H1 (cell line): ENCODE data around the gene MDM4. TPM values are rescaled to one million over a fixed set of nuclear protein-coding genes. Genes with fewer than 3 reads are reported as not detected.

Experiments used
- FOSL1 ChIP-seq: IDR thresholded peaks from 2 replicates; pipeline ENCODE4 v1.6.1; 2011; ENCODE audit warnings: mild to moderate bottlenecking, low read depth, low read length, moderate library complexity; ENCODE audit not compliant: insufficient read depth
- GTF2F1 ChIP-seq: IDR thresholded peaks from 2 replicates; pipeline ENCODE4 v1.6.1; 2012; ENCODE audit warnings: low read depth, low read length, improper control_type of control experiment, borderline replicate concordance
- JUN ChIP-seq: IDR thresholded peaks from 2 replicates; pipeline ENCODE4 v1.6.1; 2011; ENCODE audit warnings: low read depth, mild to moderate bottlenecking, improper control_type of control experiment, low read length
- JUND ChIP-seq: IDR thresholded peaks from 2 replicates; pipeline ENCODE4 v1.6.1; 2011; ENCODE audit warnings: mild to moderate bottlenecking, improper control_type of control experiment, low read length
- KDM4A ChIP-seq: IDR thresholded peaks from one replicate; pipeline ENCODE4 v1.7.1; 2012; ENCODE audit warnings: low read depth, mild to moderate bottlenecking, moderate library complexity, low read length, inconsistent platforms; ENCODE audit not compliant: severe bottlenecking
- NRF1 ChIP-seq: IDR thresholded peaks from 2 replicates; pipeline ENCODE4 v1.6.1; 2011; ENCODE audit warnings: mild to moderate bottlenecking, low read depth, low read length, improper control_type of control experiment
- POU5F1 ChIP-seq: IDR thresholded peaks from 2 replicates; pipeline ENCODE4 v1.6.1; 2011; ENCODE audit warnings: low read depth, mild to moderate bottlenecking, low read length, moderate library complexity
- SIRT6 ChIP-seq: IDR thresholded peaks from one replicate; pipeline ENCODE4 v1.7.1; 2012; ENCODE audit warnings: low read length, inconsistent platforms
- SP1 ChIP-seq: IDR thresholded peaks from 2 replicates; pipeline ENCODE4 v1.6.1; 2011; ENCODE audit warnings: low read depth, low read length
- TAF7 ChIP-seq: optimal IDR thresholded peaks from 2 replicates; pipeline ENCODE3; 2011; ENCODE audit warnings: low read depth, mild to moderate bottlenecking, inconsistent platforms, low read length, moderate library complexity, borderline replicate concordance
- polyA plus RNA-seq, 7 experiments: library from polyadenylated mRNA; depleted of rRNA in 3 of 7; stranded (reverse) in 5 of 7; unstranded in 2 of 7; fragments of >200 nt in 5 of 7; fragments of 200-250 nt in 2 of 7; gene quantifications; 1 replicate in 5 of 7; 2 replicates in 1 of 7; 4 replicates in 1 of 7; pipeline versions ENCODE4 v1.2.1 to v1.2.3, GENCODE V29; 2011 to 2013; ENCODE audit warnings: missing spikeins in 2 of 7, mixed read lengths in 2 of 7
- total RNA-seq: library from RNA; stranded (reverse); fragmentation: NEBNext Ultra II Directional; extraction: Animal tissue kit (Norgen Biotek cat#: 25700); gene quantifications from 2 replicates; pipeline ENCODE4 v1.2.1, GENCODE V29; 2021
- TF ChIP-seq, protein P1 (sequence below): IDR thresholded peaks from 2 replicates; pipeline ENCODE4 v1.6.1; 2012; ENCODE audit warnings: inconsistent platforms

The MDM4 gene
- total and polyA plus RNA-seq, 2 of the 8 experiments (the other 6 are each of a cell fraction or from before 2014, with no cell fraction given): 10.8 to 84.9 TPM

DNA sequence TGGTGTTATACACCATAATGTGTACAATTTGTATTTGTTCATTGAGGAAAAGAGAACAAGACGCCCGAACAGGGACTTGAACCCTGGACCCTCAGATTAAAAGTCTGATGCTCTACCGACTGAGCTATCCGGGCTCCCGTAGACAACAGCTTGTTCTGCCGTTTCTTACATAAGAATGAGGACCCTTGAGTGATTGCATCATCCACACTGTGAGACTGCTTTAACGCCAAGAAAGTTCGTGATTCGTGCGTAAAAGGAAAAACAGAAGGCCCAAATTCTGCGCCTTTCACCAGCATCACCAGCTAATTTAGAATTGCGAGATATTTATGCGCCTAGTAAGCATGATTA, 9.3 kb upstream of the MDM4 start (continued):
- TF ChIP-seq TAF7: peak; percentile 84
- no peak for TF ChIP-seq GTF2F1
- TF ChIP-seq POU5F1: peak; percentile 41; the same call in 1 of the 2 replicates
- TF ChIP-seq JUND: peak; percentile 98
- no peak for TF ChIP-seq FOSL1
- TF ChIP-seq JUN: peak; percentile 79; the same call in 1 of the 2 replicates
- peak; percentile 73 for TF ChIP-seq SIRT6
- no peak for TF ChIP-seq KDM4A
- TF ChIP-seq SP1: no peak
- peak; percentile 45; the same call in 1 of the 2 replicates for TF ChIP-seq NRF1
- TF ChIP-seq, protein P1, sequence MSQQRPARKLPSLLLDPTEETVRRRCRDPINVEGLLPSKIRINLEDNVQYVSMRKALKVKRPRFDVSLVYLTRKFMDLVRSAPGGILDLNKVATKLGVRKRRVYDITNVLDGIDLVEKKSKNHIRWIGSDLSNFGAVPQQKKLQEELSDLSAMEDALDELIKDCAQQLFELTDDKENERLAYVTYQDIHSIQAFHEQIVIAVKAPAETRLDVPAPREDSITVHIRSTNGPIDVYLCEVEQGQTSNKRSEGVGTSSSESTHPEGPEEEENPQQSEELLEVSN: no peak; the same call in 1 of the 2 replicates
